Inflammatory macrophage treated with lipopolysaccharide for 4 hours (primary cell): ENCODE data around the gene TP53TG3B.
"Not testable (repeated sequence)": the region's sequence is repeated elsewhere in the genome, so short reads cannot be mapped to it uniquely, and the experiment has no call there.

Experiments
- DNase-seq: peaks from one replicate; pipeline ENCODE4 v3.0.0-alpha.2; 2020

TP53TG3B gene, protein sequence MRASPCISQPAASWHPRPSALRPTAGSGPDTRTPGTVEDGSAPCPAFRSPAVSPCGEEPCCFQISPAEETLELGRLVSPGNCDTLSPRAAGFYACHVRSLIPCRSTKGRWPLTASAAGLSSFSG

DNA sequence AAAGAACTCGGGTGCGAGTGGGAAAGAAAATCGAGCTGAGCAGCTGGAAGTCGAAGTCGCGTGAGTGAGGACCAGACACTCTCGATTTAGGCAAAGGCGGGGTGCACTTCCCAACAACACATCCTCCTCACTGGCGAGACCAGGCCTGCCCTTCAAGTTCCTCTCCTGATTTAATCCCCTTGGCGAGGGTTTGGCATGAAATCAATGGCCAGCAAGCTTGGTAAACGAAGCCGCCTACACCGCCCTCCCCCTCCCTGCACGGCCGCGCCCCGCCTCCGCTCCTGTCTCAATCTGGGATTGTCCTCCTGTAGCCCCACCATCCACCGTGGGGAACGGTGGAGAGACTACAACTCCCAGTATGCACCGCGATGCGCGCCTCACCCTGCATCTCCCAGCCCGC is at the start of gene TP53TG3B:
Gene TP53TG3B (plus strand): TSS at position 301 of the 400 bp plus-strand sequence. CDS start 68 bp downstream, at position 369.
- DNase-seq, result not testable (repeated sequence)

GRCh38 chr16:33336226-33337012 is 24.2 kb upstream of the TP53TG3B start:
- not testable (repeated sequence) for DNase-seq

GRCh38 chr16:33337627-33338542 is 22.8 kb upstream of the TP53TG3B start:
- DNase-seq, result not testable (repeated sequence)

DNA sequence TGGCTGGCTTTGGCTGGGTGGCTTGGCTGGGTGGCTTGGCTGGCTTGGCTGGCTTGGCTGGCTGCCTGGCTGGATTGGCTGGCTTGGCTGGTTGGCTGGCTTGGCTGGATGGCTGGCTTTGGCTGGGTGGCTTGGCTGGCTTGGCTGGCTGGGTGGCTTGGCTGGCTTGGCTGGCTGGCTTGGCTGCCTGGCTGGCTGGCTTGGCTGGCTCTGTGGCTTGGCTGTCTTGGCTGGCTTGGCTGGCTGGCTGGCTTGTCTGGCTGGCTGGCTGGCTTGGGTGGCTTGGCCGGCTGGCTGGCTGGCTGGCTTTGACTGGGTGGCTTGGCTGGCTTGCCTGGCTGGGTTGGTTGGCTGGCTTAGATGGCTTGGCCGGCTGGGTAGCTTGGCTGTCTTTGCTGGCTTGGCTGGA is 22.1 kb upstream of the TP53TG3B start:
- not testable (repeated sequence) for DNase-seq

GRCh38 chr16:33339093-33340061 is 21.3 kb upstream of the TP53TG3B start:
- DNase-seq, result not testable (repeated sequence)
